Neural cell (in vitro differentiated cells): ENCODE results near the gene ACAN. TPM values are rescaled to one million over a fixed set of nuclear protein-coding genes. Genes with fewer than 3 reads are reported as not detected.

Experiments
- H2AFZ ChIP-seq: fragments of 200-600, 300-800 bp; sonication (generic), shearing (Covaris generic); 2 replicates; pipeline ENCODE4 v1.6.0; 2014; ENCODE audit warnings: low read depth, mild to moderate bottlenecking, antibody characterized with exemption, low read length, moderate library complexity
- H3F3A ChIP-seq: fragments of 200-600 bp; shearing (Covaris generic); 2 replicates; pipeline ENCODE4 v1.6.1; 2016; ENCODE audit warnings: mild to moderate bottlenecking, moderate library complexity, mixed read lengths, antibody characterized with exemption, low read length; ENCODE audit not compliant: insufficient read depth, poor library complexity, severe bottlenecking
- H3K27ac ChIP-seq: fragments of 200-600, 300-800 bp; sonication (generic), shearing (Covaris generic); 2 replicates; pipeline ENCODE4 v1.5.1; 2014; ENCODE audit warnings: mild to moderate bottlenecking, low read length, moderate library complexity
- H3K27me3 ChIP-seq: fragments of 300-800, 200-600 bp; sonication (generic), shearing (Covaris generic); 2 replicates; pipeline ENCODE4 v1.6.0; 2014; ENCODE audit warnings: mild to moderate bottlenecking, low read depth, low read length, moderate library complexity; ENCODE audit not compliant: insufficient read depth
- H3K36me3 ChIP-seq: fragments of 300-800, 200-600 bp; sonication (generic), shearing (Covaris generic); 2 replicates; pipeline ENCODE4 v1.5.1; 2014; ENCODE audit warnings: mild to moderate bottlenecking, antibody characterized with exemption, low read length, moderate library complexity; ENCODE audit not compliant: insufficient read depth
- H3K4me2 ChIP-seq: fragments of 300-800, 200-600 bp; sonication (generic), shearing (Covaris generic); 2 replicates; pipeline ENCODE4 v1.6.0; 2014; ENCODE audit warnings: mild to moderate bottlenecking, low read length
- H3K4me3 ChIP-seq: fragments of 300-800, 200-600 bp; sonication (generic), shearing (Covaris generic); 2 replicates; pipeline ENCODE4 v1.5.1; 2014; ENCODE audit warnings: mild to moderate bottlenecking, low read length, moderate library complexity
- H3K79me2 ChIP-seq: fragments of 200-600 bp; shearing (Covaris generic); replicated peaks from 2 replicates; pipeline ENCODE4 v1.6.0; 2014; ENCODE audit warnings: mild to moderate bottlenecking, low read length, moderate library complexity; ENCODE audit not compliant: insufficient read depth
- H3K9ac ChIP-seq: fragments of 300-800, 200-600 bp; sonication (generic), shearing (Covaris generic); 2 replicates; pipeline ENCODE4 v1.6.1; 2016; ENCODE audit warnings: mild to moderate bottlenecking, low read length, mixed read lengths
- H3K9me2 ChIP-seq: fragments of 200-600 bp; shearing (Covaris generic); 2 replicates; pipeline ENCODE4 v1.6.1; 2016; ENCODE audit warnings: mild to moderate bottlenecking, low read length, mixed read lengths; ENCODE audit not compliant: insufficient read depth
- H3K9me3 ChIP-seq: fragments of 200-600, 300-800 bp; sonication (generic), shearing (Covaris generic); 2 replicates; pipeline ENCODE4 v1.6.1; 2016; ENCODE audit warnings: mild to moderate bottlenecking, mixed run types, low read length, moderate library complexity, mixed read lengths
- H4K20me1 ChIP-seq: fragments of 200-600 bp; shearing (Covaris generic); 2 replicates; pipeline ENCODE4 v1.6.1; 2016; ENCODE audit warnings: mild to moderate bottlenecking, mixed run types; ENCODE audit not compliant: insufficient read depth
- EP300 ChIP-seq: fragments of 450-650 bp; conservative IDR thresholded peaks from 2 replicates; pipeline ENCODE4 v1.6.1; 2014; ENCODE audit warnings: antibody characterized with exemption, mild to moderate bottlenecking, moderate library complexity; ENCODE audit not compliant: poor library complexity, severe bottlenecking
- EZH2 ChIP-seq: fragments of 200-600, 300-800 bp; shearing (Covaris generic), sonication (generic); IDR thresholded peaks from 2 replicates; pipeline ENCODE4 v1.6.1; 2014; ENCODE audit warnings: antibody characterized with exemption, low read length, borderline replicate concordance, mild to moderate bottlenecking; ENCODE audit not compliant: insufficient read depth, poor library complexity, severe bottlenecking
- MXI1 ChIP-seq: fragments of 450-650 bp; conservative IDR thresholded peaks from 2 replicates; pipeline ENCODE4 v1.6.1; 2014; ENCODE audit warnings: antibody characterized with exemption, mild to moderate bottlenecking; ENCODE audit not compliant: poor library complexity, severe bottlenecking
- POLR2AphosphoS5 ChIP-seq: IDR thresholded peaks from 2 replicates; pipeline ENCODE4 v1.6.1; 2012
- RAD21 ChIP-seq: fragments of 450-650 bp; conservative IDR thresholded peaks from 2 replicates; pipeline ENCODE4 v1.6.1; 2014; ENCODE audit warnings: antibody characterized with exemption, mild to moderate bottlenecking, moderate library complexity
- REST ChIP-seq: IDR thresholded peaks from 2 replicates; pipeline ENCODE4 v1.6.1; 2012; ENCODE audit warnings: borderline replicate concordance
- SMC3 ChIP-seq: fragments of 450-650 bp; conservative IDR thresholded peaks from 2 replicates; pipeline ENCODE4 v1.6.1; 2014; ENCODE audit warnings: antibody characterized with exemption, mild to moderate bottlenecking, moderate library complexity; ENCODE audit not compliant: poor library complexity
- TAF1 ChIP-seq: IDR thresholded peaks from 2 replicates; pipeline ENCODE4 v1.6.1; 2012; ENCODE audit warnings: low read depth
- polyA plus RNA-seq: library from polyadenylated mRNA; depleted of rRNA; stranded (reverse); fragments of >200 nt; gene quantifications from 2 replicates; pipeline ENCODE4 v1.2.3, GENCODE V29; 2014
- TF ChIP-seq, protein P1 (sequence below): fragments of 450-650 bp; IDR thresholded peaks from 2 replicates; pipeline ENCODE4 v1.5.1; 2014; ENCODE audit warnings: antibody characterized with exemption, mild to moderate bottlenecking, moderate library complexity; ENCODE audit not compliant: poor library complexity, severe bottlenecking

Gene ACAN
- polyA plus RNA-seq, 1 donor from 2014 or later, result not detected

DNA sequence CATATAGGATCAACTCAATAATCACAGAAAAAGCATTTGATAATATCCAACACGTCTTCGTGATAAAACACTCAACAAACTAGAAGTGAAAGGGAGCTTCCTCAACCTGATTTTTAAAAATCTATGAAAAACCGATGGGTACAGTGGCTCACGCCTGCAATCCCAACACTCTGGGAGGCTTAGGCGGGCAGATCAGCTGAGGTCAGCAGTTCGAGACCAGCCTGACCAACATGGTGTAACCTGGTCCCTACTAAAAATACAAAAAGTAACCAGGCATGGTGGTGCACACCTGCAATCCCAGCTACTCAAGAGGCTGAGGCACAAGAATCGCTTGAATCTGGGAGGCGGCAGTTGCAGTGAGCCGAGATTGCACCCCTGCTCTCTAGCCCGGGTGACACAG is 112.1 kb downstream of the ACAN start:
- Histone ChIP-seq H3K4me2 (no peak overlapping the region), H3K9ac (no peak overlapping the region), H3K27me3 (peaks cover 15% of the 10 kb centered on the region), H3F3A (no peaks in the 10 kb centered on the region), H3K9me3 (no peaks in the 10 kb centered on the region), H3K9me2 (no peaks in the 10 kb centered on the region), H3K27ac (no peak overlapping the region), H3K4me3 (no peak overlapping the region), H3K79me2 (no peaks in the 10 kb centered on the region), H4K20me1 (no peaks in the 10 kb centered on the region), H2AFZ (no peak overlapping the region), H3K36me3 (no peaks in the 10 kb centered on the region)
- TF ChIP-seq EZH2 (no peak), REST (no peak), MXI1 (no peak), TAF1 (no peak), SMC3 (no peak), RAD21 (no peak), EP300 (no peak), POLR2AphosphoS5 (no peak)
- TF ChIP-seq, protein P1, sequence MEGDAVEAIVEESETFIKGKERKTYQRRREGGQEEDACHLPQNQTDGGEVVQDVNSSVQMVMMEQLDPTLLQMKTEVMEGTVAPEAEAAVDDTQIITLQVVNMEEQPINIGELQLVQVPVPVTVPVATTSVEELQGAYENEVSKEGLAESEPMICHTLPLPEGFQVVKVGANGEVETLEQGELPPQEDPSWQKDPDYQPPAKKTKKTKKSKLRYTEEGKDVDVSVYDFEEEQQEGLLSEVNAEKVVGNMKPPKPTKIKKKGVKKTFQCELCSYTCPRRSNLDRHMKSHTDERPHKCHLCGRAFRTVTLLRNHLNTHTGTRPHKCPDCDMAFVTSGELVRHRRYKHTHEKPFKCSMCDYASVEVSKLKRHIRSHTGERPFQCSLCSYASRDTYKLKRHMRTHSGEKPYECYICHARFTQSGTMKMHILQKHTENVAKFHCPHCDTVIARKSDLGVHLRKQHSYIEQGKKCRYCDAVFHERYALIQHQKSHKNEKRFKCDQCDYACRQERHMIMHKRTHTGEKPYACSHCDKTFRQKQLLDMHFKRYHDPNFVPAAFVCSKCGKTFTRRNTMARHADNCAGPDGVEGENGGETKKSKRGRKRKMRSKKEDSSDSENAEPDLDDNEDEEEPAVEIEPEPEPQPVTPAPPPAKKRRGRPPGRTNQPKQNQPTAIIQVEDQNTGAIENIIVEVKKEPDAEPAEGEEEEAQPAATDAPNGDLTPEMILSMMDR, result no peak

DNA sequence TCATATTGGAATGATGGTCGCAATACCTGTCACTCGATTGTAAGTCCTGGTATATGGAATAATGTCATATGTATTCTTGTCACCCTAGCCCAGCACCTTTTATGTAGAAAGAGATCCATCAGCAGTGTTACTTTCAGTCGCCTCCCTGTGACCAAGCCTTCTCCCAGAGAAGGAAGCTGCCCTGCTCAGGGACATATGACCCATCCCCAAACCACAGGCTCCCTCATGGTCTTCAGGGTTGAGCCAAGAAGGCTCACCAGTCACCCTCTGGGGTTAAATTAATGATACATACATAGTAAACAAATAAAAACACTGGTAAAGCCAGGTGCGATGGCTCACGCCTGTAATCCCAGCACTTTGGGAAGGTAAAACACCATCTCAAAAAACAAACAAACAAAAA is 114.5 kb downstream of the ACAN start:
- Histone ChIP-seq H3K36me3 (no peaks in the 10 kb centered on the region), H3K27ac (no peak overlapping the region), H3K4me2 (no peak overlapping the region), H3K79me2 (no peaks in the 10 kb centered on the region), H3K9me2 (no peaks in the 10 kb centered on the region), H2AFZ (no peak overlapping the region), H3K4me3 (no peak overlapping the region), H3K27me3 (peaks cover 8% of the 10 kb centered on the region), H3F3A (no peaks in the 10 kb centered on the region), H3K9ac (no peak overlapping the region), H4K20me1 (no peaks in the 10 kb centered on the region), H3K9me3 (no peaks in the 10 kb centered on the region)
- no peak for TF ChIP-seq RAD21
- TF ChIP-seq TAF1, result no peak
- no peak for TF ChIP-seq REST
- TF ChIP-seq, protein P1, result no peak
- TF ChIP-seq POLR2AphosphoS5, result no peak
